GM18951 (cell line): ENCODE results near the gene KCNMB4.

ENCODE experiments used
- POLR2A ChIP-seq: IDR thresholded peaks from 4 replicates; pipeline ENCODE4 v1.6.1; 2011; ENCODE audit warnings: mild to moderate bottlenecking; ENCODE audit not compliant: insufficient read length, insufficient read depth; ENCODE audit errors: extremely low read depth
- in situ Hi-C: fragments of 300-500 bp; cut with MboI; formaldehyde crosslinking; loops from one replicate; pipeline ENCODE4 v1.12.0; 2022; ENCODE audit warnings: low sequenced_read_pairs, mixed read lengths, inconsistent platforms; ENCODE audit not compliant: unreplicated experiment

The KCNMB4 gene

GRCh38 chr12:70430400-70430799, 64.3 kb downstream of the KCNMB4 start:
- in situ Hi-C loops = no loop called here
- no peak for TF ChIP-seq POLR2A

DNA sequence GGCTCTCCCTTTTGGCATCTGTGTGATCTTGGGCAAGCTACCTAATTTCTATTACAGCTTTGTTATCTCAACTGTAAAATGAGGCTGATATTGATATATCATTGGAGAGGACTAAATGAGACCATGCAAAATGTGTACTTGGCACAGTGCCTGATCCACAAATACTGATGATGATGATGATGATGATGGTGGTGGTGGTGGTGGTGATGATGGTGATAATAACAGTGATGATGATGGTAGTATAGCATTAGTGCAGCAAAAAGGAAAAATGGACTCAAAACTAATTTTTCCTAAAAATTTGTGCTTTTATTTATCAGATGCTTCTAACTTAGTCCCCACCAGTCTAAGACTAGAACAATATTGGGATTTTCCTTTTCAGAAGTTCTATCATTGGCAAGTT, 70.7 kb downstream of the KCNMB4 start:
- in situ Hi-C loops = no loop called here
- no peak for TF ChIP-seq POLR2A

- no peak for TF ChIP-seq POLR2A
- in situ Hi-C loops = no loop called here
These were observed 77.1 kb downstream of the KCNMB4 start for GRCh38 chr12:70443062-70443673.

- in situ Hi-C loops = no loop called here
- no peak for TF ChIP-seq POLR2A
These were observed 78.8 kb downstream of the KCNMB4 start for GRCh38 chr12:70444903-70445302.

DNA sequence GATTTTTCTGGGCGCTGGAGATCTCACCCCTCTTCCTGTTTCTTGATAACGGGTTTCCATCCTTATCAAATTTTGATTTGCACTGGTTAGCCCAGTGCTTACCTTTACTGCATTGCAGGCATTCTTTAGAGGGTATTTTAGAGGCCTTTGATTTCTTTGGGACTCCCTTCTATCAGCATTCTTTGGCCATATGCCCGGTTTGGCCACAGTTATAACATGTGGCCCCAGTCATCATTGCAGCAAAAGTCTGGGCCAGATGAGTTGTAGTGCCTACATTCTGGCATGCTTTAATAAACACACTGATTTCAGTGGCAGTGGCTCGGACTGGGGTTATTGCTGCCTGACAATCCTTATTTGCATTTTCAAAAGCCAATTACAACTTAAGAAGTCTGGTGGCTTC, 82.3 kb downstream of the KCNMB4 start:
- in situ Hi-C loops = no loop called here
- no peak for TF ChIP-seq POLR2A

GRCh38 chr12:70449074-70449752, 83.1 kb downstream of the KCNMB4 start:
- in situ Hi-C loops = no loop called here
- no peak for TF ChIP-seq POLR2A

DNA sequence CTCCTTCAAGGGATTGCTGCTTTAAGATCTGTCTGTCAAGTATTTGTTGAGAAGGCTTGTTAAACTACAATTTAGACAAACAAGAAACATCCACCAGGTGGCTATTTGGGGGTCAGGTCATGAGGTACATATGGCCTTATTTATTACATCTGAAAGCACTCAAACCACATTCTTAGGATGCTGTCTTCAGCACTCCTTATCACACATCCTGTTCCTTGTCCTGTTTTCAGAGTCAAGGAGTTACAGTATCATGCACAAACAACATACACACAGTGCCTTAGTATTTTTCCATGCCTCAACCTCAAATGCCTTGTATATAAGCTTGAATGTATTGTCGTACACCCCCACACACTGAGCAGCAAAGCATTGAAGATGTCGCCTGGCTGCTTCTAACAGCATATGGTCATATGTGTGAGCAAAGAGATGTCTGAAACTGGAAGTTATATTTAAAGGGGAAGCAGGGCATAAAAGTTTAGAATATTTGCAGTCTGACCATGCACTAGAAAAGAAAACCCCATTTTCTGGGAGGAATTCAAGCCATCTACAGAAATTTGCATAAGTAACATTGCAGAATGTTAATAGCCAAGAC, 83.8 kb downstream of the KCNMB4 start:
- in situ Hi-C loops = no loop called here
- TF ChIP-seq POLR2A = no peak

GRCh38 chr12:70451528-70451927, 85.4 kb downstream of the KCNMB4 start:
- in situ Hi-C loops = no loop called here
- no peak for TF ChIP-seq POLR2A

- no peak for TF ChIP-seq POLR2A
- in situ Hi-C loops = no loop called here
These were observed 90.9 kb downstream of the KCNMB4 start for GRCh38 chr12:70456953-70457352.

DNA sequence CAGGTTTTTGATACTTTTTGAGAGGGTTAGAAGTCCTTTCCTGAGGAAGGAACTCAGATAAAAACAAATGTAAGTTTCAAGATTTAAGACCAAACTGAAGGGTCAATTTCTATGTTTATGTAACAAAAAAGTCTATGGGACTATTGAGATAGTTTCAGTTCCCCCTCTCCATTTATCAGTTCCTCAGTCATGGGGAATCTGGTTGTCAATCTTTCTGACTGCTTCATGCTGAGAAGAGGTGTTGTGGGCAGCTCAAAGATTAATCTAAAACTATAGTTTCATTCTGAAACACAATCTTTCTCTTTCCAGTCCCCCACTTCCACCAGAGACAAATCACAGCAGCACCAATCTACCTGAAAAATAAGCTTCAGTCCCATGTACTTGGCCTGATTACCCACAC, 93.7 kb downstream of the KCNMB4 start:
- in situ Hi-C loops = no loop called here
- TF ChIP-seq POLR2A = no peak

DNA sequence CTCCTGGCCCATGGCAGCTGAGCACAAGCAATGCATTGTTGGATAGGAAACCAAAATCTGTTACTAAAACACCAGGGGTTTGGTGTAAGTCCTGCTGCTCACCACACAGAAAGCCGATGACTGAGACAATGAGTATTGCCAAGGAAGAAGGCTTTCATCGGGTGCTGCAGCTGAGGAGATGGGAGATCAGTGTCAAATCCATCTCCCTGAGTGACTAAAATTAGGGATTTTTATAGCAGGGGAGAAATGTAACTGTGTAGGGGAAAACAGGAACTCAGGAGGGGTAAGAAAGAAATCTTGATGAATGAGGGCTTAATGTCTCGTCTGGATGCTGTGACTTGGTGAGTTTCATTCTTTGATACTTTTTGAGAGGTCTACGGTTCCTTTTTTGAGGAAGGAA, 97.9 kb downstream of the KCNMB4 start:
- in situ Hi-C loops = no loop called here
- no peak for TF ChIP-seq POLR2A

- in situ Hi-C loops = no loop called here
- TF ChIP-seq POLR2A = no peak
These were observed 100.7 kb downstream of the KCNMB4 start for GRCh38 chr12:70466753-70467152.

DNA sequence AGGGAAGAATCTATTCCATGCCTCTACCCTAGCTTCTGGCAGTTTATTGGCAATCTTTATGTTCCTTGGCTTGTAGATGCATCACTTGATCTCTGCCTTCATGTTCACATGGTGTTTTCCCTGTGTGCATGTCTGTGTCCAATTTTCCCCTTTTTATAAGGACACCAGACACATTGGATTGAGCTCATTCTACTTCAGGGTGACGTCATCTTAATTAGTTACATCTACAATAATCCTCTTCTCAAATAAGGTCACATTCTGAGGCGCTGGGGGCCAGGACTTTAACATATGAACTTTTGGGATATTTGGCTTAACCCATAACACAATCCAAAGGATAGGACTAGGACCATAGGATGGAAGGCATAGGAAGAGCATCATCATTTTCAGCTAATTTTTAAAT, 101.4 kb downstream of the KCNMB4 start:
- in situ Hi-C loops = no loop called here
- no peak for TF ChIP-seq POLR2A
